Anterior cingulate cortex (tissue), 58 donors: Measurements from ENCODE around the gene MAST4.
"Not testable (repeated sequence)": the region's sequence is repeated elsewhere in the genome, so short reads cannot be mapped to it uniquely, and the experiment has no call there.

Experiments used
- DNase-seq, 58 donors: peaks; one replicate each; lab custom pipeline; 2025; lab: John Stamatoyannopoulos, UW

Gene MAST4

DNA sequence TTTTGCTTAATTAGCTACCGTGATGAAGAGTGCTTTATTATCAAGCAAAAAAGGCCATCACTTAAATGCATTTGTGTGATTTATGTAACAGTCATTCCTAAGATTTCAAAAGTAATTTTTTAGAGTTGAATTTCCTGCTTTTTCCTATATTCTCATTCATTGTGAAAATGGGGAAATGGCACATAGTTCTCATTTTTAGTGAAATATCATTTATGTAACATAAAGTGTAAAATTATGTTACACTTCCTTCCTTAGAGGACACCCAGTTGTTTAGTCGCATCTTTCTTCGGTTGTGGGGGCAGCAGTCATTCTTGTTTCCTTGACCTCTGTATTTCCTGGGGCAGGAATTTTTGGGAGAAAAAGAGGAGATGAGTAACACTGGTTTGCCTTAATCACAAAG lies 142.8 kb downstream of the MAST4 start:
- no peak for DNase-seq

GRCh38 chr5:66739951-66740350 lies 143.8 kb downstream of the MAST4 start:
- DNase-seq: no peak

- no peak for DNase-seq
Observed at GRCh38 chr5:66741394-66741793, 145.2 kb downstream of the MAST4 start.

- peak in 24 of 58 donors; percentile 2 to 40 (median 18) for DNase-seq
Observed at GRCh38 chr5:66742083-66742895, 146.1 kb downstream of the MAST4 start.

DNA sequence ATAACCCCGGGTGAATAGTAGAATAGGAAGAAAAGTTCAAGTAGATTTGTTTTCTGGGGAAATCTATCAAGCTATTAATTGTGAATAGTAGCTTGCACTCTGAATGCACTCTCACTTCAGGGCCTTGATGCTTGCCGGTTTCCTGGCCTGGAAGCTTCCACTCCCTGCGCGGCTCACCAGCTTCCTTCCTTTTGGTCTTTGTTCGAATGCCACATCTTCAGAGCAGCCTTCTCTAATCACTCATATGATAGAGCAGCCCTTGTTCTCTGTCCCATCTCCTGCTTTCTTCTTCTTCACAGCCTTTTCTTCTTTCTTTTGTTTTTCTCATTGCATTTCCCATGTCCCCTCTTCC lies 146.7 kb downstream of the MAST4 start:
- no peak for DNase-seq

GRCh38 chr5:66743344-66743743 lies 147.2 kb downstream of the MAST4 start:
- DNase-seq: no peak

- no peak for DNase-seq
Observed at GRCh38 chr5:66744040-66744439, 147.8 kb downstream of the MAST4 start.

GRCh38 chr5:66745297-66745696 lies 149.1 kb downstream of the MAST4 start:
- no peak for DNase-seq

DNA sequence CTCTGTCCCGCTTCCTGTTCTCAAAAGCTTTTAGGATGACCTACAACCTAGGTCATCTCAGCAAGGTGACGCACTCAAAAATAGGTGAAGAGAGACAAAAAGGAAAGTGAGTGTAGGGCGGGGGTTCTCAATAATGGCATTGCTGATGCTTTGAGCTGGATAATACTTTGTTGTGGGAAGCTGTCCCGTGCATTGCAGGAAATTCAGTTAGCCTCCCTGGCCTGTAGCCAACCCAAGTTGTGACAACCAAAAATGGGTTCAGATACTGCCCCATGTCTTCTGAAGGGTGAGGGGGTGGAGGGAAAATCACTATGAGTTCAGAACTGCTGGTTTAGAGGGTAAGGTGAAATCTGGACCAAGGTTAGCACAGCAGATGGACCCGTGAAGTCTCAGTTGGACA lies 151.4 kb downstream of the MAST4 start:
- no peak for DNase-seq

DNA sequence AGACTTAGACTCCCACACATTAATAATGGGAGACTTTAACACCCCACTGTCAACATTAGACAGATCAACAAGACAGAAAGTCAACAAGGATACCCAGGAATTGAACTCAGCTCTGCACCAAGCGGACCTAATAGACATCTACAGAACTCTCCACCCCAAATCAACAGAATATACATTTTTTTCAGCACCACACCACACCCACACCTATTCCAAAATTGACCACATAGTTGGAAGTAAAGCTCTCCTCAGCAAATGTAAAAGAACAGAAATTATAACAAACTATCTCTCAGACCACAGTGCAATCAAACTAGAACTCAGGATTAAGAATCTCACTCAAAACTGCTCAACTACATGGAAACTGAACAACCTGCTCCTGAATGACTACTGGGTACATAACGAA lies 156.5 kb downstream of the MAST4 start:
- DNase-seq: not testable (repeated sequence)

- DNase-seq: peak in 10 of 58 donors; percentile 1 to 47 (median 18)
Observed at GRCh38 chr5:66757219-66757833, 161.1 kb downstream of the MAST4 start.

DNA sequence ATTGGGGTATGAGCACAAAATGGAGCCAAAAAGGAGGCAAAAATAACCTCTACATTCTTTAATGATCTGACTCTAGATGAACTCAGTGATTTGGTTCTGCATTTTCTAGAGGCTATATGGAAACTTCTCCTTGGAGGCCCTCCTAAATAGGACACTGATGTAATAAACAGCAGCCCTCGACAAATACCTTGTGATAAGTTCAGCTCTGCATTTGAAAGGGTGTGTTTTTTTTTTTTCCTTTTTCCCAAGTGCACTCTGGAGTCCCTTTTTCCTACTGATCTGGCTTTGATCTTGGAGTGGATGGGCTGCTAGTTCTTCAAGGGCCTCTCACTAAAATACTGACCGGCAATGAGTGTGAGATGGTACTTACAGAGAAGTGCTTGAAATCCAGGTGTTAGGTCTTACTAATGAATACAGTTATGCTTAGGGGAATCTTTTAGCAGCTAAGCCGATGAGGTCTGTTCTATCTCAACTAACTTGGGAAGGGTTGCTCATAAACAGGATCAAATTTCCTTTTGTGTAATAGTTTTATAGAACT lies 161.7 kb downstream of the MAST4 start:
- DNase-seq: no peak

DNA sequence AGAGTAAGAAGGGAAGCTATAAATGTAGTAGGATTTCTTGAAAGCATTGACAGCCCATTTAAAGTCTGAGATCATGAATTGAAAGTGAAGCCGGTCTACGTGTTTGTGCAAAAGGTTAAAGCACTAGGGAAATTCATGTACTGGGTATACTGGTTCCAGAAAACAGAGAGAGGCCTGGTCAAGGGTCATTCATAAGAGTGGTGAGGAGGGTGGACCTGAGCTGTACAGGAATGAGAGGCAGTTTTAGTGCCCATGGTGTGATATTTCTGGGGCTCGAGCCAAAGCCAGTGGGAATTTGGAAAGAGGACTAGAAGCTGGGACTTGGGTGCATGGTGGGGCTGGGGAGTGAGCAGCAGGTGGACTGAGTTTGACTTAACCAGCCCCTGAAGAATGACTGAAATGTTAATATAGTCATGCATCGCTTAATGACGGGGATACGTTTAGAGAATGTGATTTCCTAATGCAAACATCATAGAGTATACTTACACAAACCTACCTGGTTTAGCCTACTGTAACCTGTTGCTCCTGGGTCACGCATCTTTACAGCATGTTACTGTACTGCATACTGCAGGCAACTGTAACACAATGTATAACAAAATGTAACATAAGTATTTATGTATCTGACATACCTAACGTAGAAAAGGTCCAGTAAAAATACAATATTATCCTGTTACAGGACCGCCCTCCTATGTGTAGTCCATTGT lies 173.0 kb downstream of the MAST4 start:
- no peak for DNase-seq

GRCh38 chr5:66769839-66770617 lies 173.8 kb downstream of the MAST4 start:
- peak in 21 of 58 donors; percentile 1 to 39 (median 4) for DNase-seq

- no peak for DNase-seq
Observed at GRCh38 chr5:66777868-66778267, 181.7 kb downstream of the MAST4 start.

GRCh38 chr5:66779528-66779927 lies 183.3 kb downstream of the MAST4 start:
- no peak for DNase-seq

DNA sequence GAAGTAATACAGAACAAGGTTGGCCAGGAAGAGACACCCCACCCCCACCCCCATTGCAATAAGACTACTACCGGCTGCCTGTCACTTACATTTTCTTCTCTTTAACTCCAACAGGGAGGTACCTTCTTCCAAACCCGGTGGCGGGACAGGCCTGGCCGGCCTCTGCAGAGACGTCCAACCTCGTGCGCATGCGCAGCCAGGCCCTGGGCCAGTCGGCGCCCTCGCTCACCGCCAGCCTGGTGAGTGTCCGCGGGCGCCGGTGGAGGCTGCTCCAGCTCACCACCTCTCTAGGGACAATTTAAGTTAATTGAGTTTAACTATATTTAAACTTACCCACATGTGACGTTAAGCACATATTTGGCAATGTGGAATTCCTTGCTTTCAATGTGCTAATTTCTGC lies 192.4 kb downstream of the MAST4 start:
- no peak for DNase-seq

DNA sequence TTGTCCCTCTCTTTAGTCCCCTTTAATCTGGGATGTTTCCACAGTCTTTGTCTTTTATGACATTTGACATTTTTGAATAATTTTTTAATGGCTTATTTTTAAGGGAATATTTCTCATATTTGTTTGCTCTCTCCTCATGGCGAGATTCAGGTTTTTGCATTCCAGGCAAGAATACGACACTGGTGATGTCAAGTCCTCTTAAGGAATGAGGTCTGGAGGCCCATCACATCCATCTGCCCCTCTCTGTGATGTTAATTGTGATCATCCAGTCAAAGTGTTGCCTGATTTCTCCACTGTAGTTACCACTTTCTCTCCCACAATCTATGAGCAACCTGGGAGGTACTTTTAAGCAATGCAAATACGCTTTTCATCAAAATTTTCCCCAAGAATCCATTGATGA lies 193.2 kb downstream of the MAST4 start:
- DNase-seq: no peak

GRCh38 chr5:66793049-66793448 lies 196.9 kb downstream of the MAST4 start:
- DNase-seq: no peak

DNA sequence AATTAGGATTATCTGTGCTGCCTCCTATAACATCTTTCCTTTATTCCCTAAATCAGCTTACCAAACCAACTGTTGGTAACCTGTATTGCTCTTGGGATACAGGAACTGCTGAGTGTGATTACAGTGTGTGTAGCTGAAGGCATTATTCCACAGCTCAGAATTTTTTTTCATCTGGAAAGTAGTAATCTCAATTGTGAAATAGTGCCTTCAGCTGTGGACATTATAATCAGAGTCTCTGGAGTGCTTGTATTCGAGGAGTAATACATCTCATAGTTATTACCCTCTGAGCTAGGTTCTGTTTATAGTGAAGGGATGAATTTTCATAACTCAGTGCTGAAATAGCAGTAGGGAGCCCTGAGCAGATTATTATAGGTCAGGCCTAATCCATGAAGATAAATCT lies 199.5 kb downstream of the MAST4 start:
- DNase-seq: no peak
